ENCODE data around the gene MYL9. TPM values are rescaled to one million over a fixed set of nuclear protein-coding genes. Genes with fewer than 3 reads are reported as not detected.

The MYL9 gene
- 15.7 to 29.0 TPM (median 19.6 TPM) in 5 replicates for total RNA-seq (2022; extraction: Qiagen RNA extraction; ENCODE audit: low read depth)

GRCh38 chr20:36541227-36541767, at the start of gene MYL9:
MYL9 (plus strand) TSS chr20:36541519; CDS start chr20:36544885, 3,366 bp downstream.

GRCh38 chr20:36573103-36573797, 31.9 kb downstream of the MYL9 start, which contains the start of gene TGIF2:
TGIF2 (plus strand) TSS chr20:36573597; CDS start chr20:36578775, 5,178 bp downstream.

Other genes starting within 250 kb of the MYL9 start
- gene DLGAP4, start 235.2 kb upstream of the MYL9 start, total RNA-seq (2022; extraction: Qiagen RNA extraction; ENCODE audit: low read depth) = 47.8 to 74.2 TPM (median 64.6 TPM) in 5 replicates
- gene TGIF2, start 32.1 kb downstream of the MYL9 start, total RNA-seq (2022; extraction: Qiagen RNA extraction; ENCODE audit: low read depth) = 3.9 to 4.7 TPM (median 4.1 TPM) in 5 replicates
- gene RAB5IF, start 64.3 kb downstream of the MYL9 start, total RNA-seq (2022; extraction: Qiagen RNA extraction; ENCODE audit: low read depth) = 195 to 317 TPM (median 280 TPM) in 5 replicates
- gene SLA2, start 104.7 kb downstream of the MYL9 start, total RNA-seq (2022; extraction: Qiagen RNA extraction; ENCODE audit: low read depth) = 0.12 TPM in 1 of 5 replicates, not detected in the others
- 21.1 to 23.2 TPM (median 22.8 TPM) in 5 replicates for gene NDRG3, start 204.6 kb downstream of the MYL9 start, total RNA-seq (2022; extraction: Qiagen RNA extraction; ENCODE audit: low read depth)
- 21.7 to 28.1 TPM (median 24.6 TPM) in 5 replicates for gene DSN1, start 232.2 kb downstream of the MYL9 start, total RNA-seq (2022; extraction: Qiagen RNA extraction; ENCODE audit: low read depth)

Measured in A549 treated with ZK216348 at 1 μM for 4 hours (cell line).